Endothelial cell of umbilical vein (primary cell): Measurements from ENCODE around the gene GFOD1. TPM values are rescaled to one million over a fixed set of nuclear protein-coding genes. Genes with fewer than 3 reads are reported as not detected.

ENCODE experiments used
- BruUV-seq: library from RNA; stranded (reverse); fragments of 400-500 nt; replicated peaks from 2 replicates; lab custom pipeline; 2021; lab: Mats Ljungman, UMichigan
- CTCF ChIA-PET: fragments of 300-600, 350-600 bp; sonication (Branson Sonifier 250); formaldehyde crosslinking; loops from one replicate; lab custom pipeline; 2021; ENCODE audit warnings: antibody characterized with exemption, inconsistent platforms; lab: Charles Lee
- POLR2A ChIA-PET: fragments of 300-600, 350-600 bp; sonication (Branson Sonifier 250); formaldehyde crosslinking; loops from one replicate; lab custom pipeline; 2021; ENCODE audit warnings: antibody characterized with exemption, inconsistent platforms; lab: Charles Lee
- DNase-seq: peaks from one replicate; pipeline ENCODE4 v3.0.0-alpha.2; 2011; ENCODE audit warnings: low read depth, low spot score
- FAIRE-seq: peaks from 2 replicates; lab custom pipeline; 2011; peaks lifted over from hg19 to GRCh38; lab: Jason Lieb, UNC
- H2AFZ ChIP-seq: 2 replicates; pipeline ENCODE4 v1.6.0; 2012; ENCODE audit warnings: low read depth, low read length, control low read depth, inconsistent platforms
- H3K27ac ChIP-seq: 2 replicates; pipeline ENCODE4 v1.5.1; 2011; ENCODE audit warnings: low read depth, mild to moderate bottlenecking, control low read depth, low read length, moderate library complexity; ENCODE audit not compliant: insufficient read depth
- H3K27me3 ChIP-seq, 2 experiments: 2 replicates each; pipeline versions ENCODE4 v1.6.0 to v1.6.1; 2011; ENCODE audit warnings: low read length in 2 of 2, mixed read lengths in 1 of 2; ENCODE audit not compliant: control insufficient read depth in 2 of 2, insufficient read depth in 2 of 2
- H3K36me3 ChIP-seq, 2 experiments: 2 replicates in 1 of 2; 3 replicates in 1 of 2; pipeline ENCODE4 v1.5.1; 2011; ENCODE audit warnings: low read length in 2 of 2, mild to moderate bottlenecking in 1 of 2, moderate library complexity in 1 of 2; ENCODE audit not compliant: control insufficient read depth in 2 of 2, insufficient read depth in 2 of 2; ENCODE audit errors: extremely low read depth in 1 of 2
- H3K4me1 ChIP-seq: 3 replicates; pipeline ENCODE4 v1.5.1; 2011; ENCODE audit warnings: mild to moderate bottlenecking, low read length; ENCODE audit not compliant: control insufficient read depth, insufficient read depth; ENCODE audit errors: extremely low read depth
- H3K4me2 ChIP-seq: 2 replicates; pipeline ENCODE4 v1.6.1; 2011; ENCODE audit warnings: low read length, control low read depth, mixed read lengths; ENCODE audit not compliant: insufficient read depth
- H3K4me3 ChIP-seq, 3 experiments: fragments of 200-600 bp in 1 of 3; sonication (generic), shearing (Covaris generic) in 1 of 3; replicated peaks in 1 of 3; 2 replicates each; pipeline ENCODE4 v1.5.1; 2011 to 2016; ENCODE audit warnings: control low read depth in 3 of 3, low read length in 3 of 3, mild to moderate bottlenecking in 2 of 3, inconsistent platforms in 1 of 3, low read depth in 1 of 3, moderate library complexity in 1 of 3; ENCODE audit not compliant: insufficient read depth in 1 of 3
- H3K79me2 ChIP-seq: 2 replicates; pipeline ENCODE4 v1.6.0; 2012; ENCODE audit warnings: low read length, inconsistent platforms; ENCODE audit not compliant: control insufficient read depth, insufficient read depth
- H3K9ac ChIP-seq: replicated peaks from 2 replicates; pipeline ENCODE3; 2011; ENCODE audit warnings: low read length, control low read depth; ENCODE audit not compliant: insufficient read depth; ENCODE audit errors: extremely low read depth
- H3K9me1 ChIP-seq: replicated peaks from 3 replicates; pipeline ENCODE4 v1.6.0; 2011; ENCODE audit warnings: mild to moderate bottlenecking, low read length; ENCODE audit not compliant: control insufficient read depth, insufficient read depth; ENCODE audit errors: extremely low read depth
- H3K9me3 ChIP-seq: replicated peaks from 2 replicates; pipeline ENCODE4 v1.5.1; 2012; ENCODE audit warnings: low read length, inconsistent platforms; ENCODE audit not compliant: control insufficient read depth, insufficient read depth
- H4K20me1 ChIP-seq: replicated peaks from 2 replicates; pipeline ENCODE3; 2011; ENCODE audit warnings: mild to moderate bottlenecking, low read length; ENCODE audit not compliant: control insufficient read depth, insufficient read depth; ENCODE audit errors: extremely low read depth
- EZH2 ChIP-seq: IDR thresholded peaks from 2 replicates; pipeline ENCODE4 v1.6.1; 2012; ENCODE audit warnings: borderline replicate concordance, low read depth, mild to moderate bottlenecking, moderate library complexity, low read length, inconsistent platforms; ENCODE audit not compliant: severe bottlenecking
- FOS ChIP-seq: IDR thresholded peaks from 2 replicates; pipeline ENCODE4 v1.6.1; 2011; ENCODE audit warnings: mild to moderate bottlenecking, low read length, moderate library complexity, borderline replicate concordance; ENCODE audit not compliant: insufficient read depth
- GATA2 ChIP-seq: IDR thresholded peaks from 2 replicates; pipeline ENCODE4 v1.7.0; 2011; ENCODE audit warnings: low read depth, mild to moderate bottlenecking, moderate library complexity, mixed read lengths, low read length; ENCODE audit not compliant: insufficient read length, insufficient read depth
- JUN ChIP-seq: IDR thresholded peaks from 2 replicates; pipeline ENCODE4 v1.6.1; 2011; ENCODE audit warnings: borderline replicate concordance, low read depth; ENCODE audit not compliant: insufficient read length, insufficient read depth
- MYC ChIP-seq: IDR thresholded peaks from one replicate; pipeline ENCODE4 v1.6.1; 2011; ENCODE audit warnings: mild to moderate bottlenecking, low read depth, low read length
- POLR2A ChIP-seq: IDR thresholded peaks from 2 replicates; pipeline ENCODE4 v1.6.1; 2012; ENCODE audit warnings: low read depth, mild to moderate bottlenecking, control low read depth, low read length
- POLR2AphosphoS5 ChIP-seq: IDR thresholded peaks from 2 replicates; pipeline ENCODE4 v1.6.1; 2012; ENCODE audit warnings: low read depth, mild to moderate bottlenecking, control low read depth, low read length, moderate library complexity; ENCODE audit not compliant: insufficient read depth
- dilution Hi-C: fragments of 300-500 bp; cut with MboI; formaldehyde crosslinking; loops from one replicate; pipeline ENCODE4 v1.15.0; 2019; ENCODE audit warnings: low sequenced_read_pairs; ENCODE audit not compliant: extremely low pct_ligation_motif_present
- intact Hi-C: fragments of 100-400 bp; cut with micrococcal nuclease; formaldehyde crosslinking; loops from one replicate; pipeline ENCODE4 v1.10.0; 2022
- polyA plus RNA-seq, 4 experiments: library from polyadenylated mRNA; depleted of rRNA in 3 of 4; stranded (reverse) in 3 of 4; unstranded in 1 of 4; fragments of >200 nt; gene quantifications; 2 replicates each; pipeline versions ENCODE4 v1.2.1 to v1.2.3, GENCODE V29; 2011 to 2012; ENCODE audit warnings: missing spikeins in 1 of 4
- total RNA-seq: library from RNA; stranded (reverse); gene quantifications from 2 replicates; pipeline ENCODE4 v1.2.3, GENCODE V29; 2021
- TF ChIP-seq, protein P1 (sequence below), 2 donors: IDR thresholded peaks; 1 replicate in 1 of 2; 2 replicates in 1 of 2; pipeline ENCODE4 v1.5.1; 2011; ENCODE audit warnings: low read length in 2 of 2, mild to moderate bottlenecking in 2 of 2, moderate library complexity in 2 of 2, control low read depth in 1 of 2, inconsistent platforms in 1 of 2, low read depth in 1 of 2; ENCODE audit not compliant: insufficient read depth in 1 of 2; ENCODE audit errors: extremely low read depth in 1 of 2
- TF ChIP-seq, protein P2 (sequence below): IDR thresholded peaks from 2 replicates; pipeline ENCODE4 v1.6.1; 2011; ENCODE audit not compliant: insufficient read depth, insufficient read length

GFOD1 gene
- total and polyA plus RNA-seq, 2 donors (not counting 3 experiments of a cell fraction or from before 2014, with no cell fraction given) = 12.1 to 24.1 TPM

DNA sequence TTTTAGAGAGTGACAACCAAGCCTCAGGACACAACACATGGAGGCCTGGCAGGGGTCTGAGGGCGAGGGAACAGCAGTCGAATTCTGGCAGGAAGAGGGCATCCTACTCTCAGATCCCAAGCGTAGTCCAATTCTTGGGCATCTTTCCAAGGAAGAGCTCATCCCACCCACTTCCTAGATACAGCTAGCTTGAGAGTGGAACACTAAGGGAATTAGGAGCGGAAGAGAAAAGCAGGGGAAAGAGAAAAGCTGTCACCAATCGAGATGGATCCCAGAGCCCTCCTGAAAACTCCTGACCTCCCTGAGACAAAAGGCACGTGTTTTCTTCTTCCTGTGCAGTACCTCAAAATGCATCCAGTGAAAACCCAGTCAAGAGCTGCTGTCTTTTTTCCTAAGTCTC lies 67.1 kb downstream of the GFOD1 start:
- POLR2A ChIA-PET = no interaction called here
- intact Hi-C loops (loop anchor here (2.0 kb wide), 1 partner anchor 83 kb away; no protein-coding TSS in a partner anchor), dilution Hi-C loops (no loop called here)
- Histone ChIP-seq H4K20me1 (no peaks in the 10 kb centered on the region), H3K4me2 (no peak overlapping the region), H3K36me3 (no peaks in the 10 kb centered on the region), H3K27me3 (no peaks in the 10 kb centered on the region), H3K9me3 (no peaks in the 10 kb centered on the region), H3K79me2 (no peaks in the 10 kb centered on the region), H3K9me1 (no peaks in the 10 kb centered on the region), H3K9ac (no peak overlapping the region), H3K27ac (no peak overlapping the region), H3K4me3 (no peak overlapping the region), H2AFZ (no peak overlapping the region), H3K4me1 (peaks cover 44% of the 10 kb centered on the region)
- no peak for FAIRE-seq
- no peak for DNase-seq
- no peak for TF ChIP-seq GATA2
- no peak for TF ChIP-seq POLR2AphosphoS5
- TF ChIP-seq FOS = no peak
- no peak for TF ChIP-seq EZH2
- TF ChIP-seq, protein P1, sequence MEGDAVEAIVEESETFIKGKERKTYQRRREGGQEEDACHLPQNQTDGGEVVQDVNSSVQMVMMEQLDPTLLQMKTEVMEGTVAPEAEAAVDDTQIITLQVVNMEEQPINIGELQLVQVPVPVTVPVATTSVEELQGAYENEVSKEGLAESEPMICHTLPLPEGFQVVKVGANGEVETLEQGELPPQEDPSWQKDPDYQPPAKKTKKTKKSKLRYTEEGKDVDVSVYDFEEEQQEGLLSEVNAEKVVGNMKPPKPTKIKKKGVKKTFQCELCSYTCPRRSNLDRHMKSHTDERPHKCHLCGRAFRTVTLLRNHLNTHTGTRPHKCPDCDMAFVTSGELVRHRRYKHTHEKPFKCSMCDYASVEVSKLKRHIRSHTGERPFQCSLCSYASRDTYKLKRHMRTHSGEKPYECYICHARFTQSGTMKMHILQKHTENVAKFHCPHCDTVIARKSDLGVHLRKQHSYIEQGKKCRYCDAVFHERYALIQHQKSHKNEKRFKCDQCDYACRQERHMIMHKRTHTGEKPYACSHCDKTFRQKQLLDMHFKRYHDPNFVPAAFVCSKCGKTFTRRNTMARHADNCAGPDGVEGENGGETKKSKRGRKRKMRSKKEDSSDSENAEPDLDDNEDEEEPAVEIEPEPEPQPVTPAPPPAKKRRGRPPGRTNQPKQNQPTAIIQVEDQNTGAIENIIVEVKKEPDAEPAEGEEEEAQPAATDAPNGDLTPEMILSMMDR (IDR thresholded peaks at IDR 0.05; ENCODE audit: extremely low read depth in 1 of 2, insufficient read depth in 1 of 2, low read depth in 1 of 2, low read length in 2 of 2) = no peak
- no peak for TF ChIP-seq MYC
- TF ChIP-seq POLR2A = no peak
- TF ChIP-seq, protein P2, sequence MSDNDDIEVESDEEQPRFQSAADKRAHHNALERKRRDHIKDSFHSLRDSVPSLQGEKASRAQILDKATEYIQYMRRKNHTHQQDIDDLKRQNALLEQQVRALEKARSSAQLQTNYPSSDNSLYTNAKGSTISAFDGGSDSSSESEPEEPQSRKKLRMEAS = no peak
- TF ChIP-seq JUN = no peak
- BruUV-seq = no TSS peak
- CTCF ChIA-PET = interaction anchor here (1.1 to 2.9 kb wide), 2 partner anchors 15 to 67 kb away, joined by 3 to 10 read pairs; partner anchors contain the start of gene GFOD1
